ENCODE measurements around the gene TMEM151A.
"Not testable (repeated sequence)": the region's sequence is repeated elsewhere in the genome, so short reads cannot be mapped to it uniquely, and the experiment has no call there.

The TMEM151A gene

GRCh38 chr11:66267379-66268243 is 24.1 kb upstream of the TMEM151A start:
- peak; percentile 73 for DNase-seq

- peak; percentile 100 for DNase-seq
Measured at GRCh38 chr11:66268244-66268951, 23.3 kb upstream of the TMEM151A start, which contains the start of gene RAB1B. TSS of gene RAB1B (plus strand) at chr11:66268639. CDS start at chr11:66268680, 41 bp downstream.

- DNase-seq: no peak
Measured at GRCh38 chr11:66268952-66269905, 22.5 kb upstream of the TMEM151A start.

- DNase-seq: no peak
Measured at GRCh38 chr11:66271816-66272215, 19.9 kb upstream of the TMEM151A start.

- no peak for DNase-seq
Measured at GRCh38 chr11:66272596-66272995, 19.1 kb upstream of the TMEM151A start.

GRCh38 chr11:66274219-66274618 is 17.5 kb upstream of the TMEM151A start:
- no peak for DNase-seq

- no peak for DNase-seq
Measured at GRCh38 chr11:66275396-66275795, 16.3 kb upstream of the TMEM151A start.

GRCh38 chr11:66275984-66276612 is 15.6 kb upstream of the TMEM151A start:
- no peak for DNase-seq

GRCh38 chr11:66276619-66277018 is 15.1 kb upstream of the TMEM151A start:
- DNase-seq: not testable (repeated sequence)

GRCh38 chr11:66277064-66277463 is 14.6 kb upstream of the TMEM151A start:
- DNase-seq: not testable (repeated sequence)

- peak; percentile 33 for DNase-seq
Measured at GRCh38 chr11:66277471-66278362, 14.0 kb upstream of the TMEM151A start, which contains the start of gene CNIH2. TSS of gene CNIH2 (plus strand) at chr11:66278175. CDS start at chr11:66278457, 282 bp downstream.

- DNase-seq: no peak
Measured at GRCh38 chr11:66278363-66279091, 13.2 kb upstream of the TMEM151A start.

- DNase-seq: no peak
Measured at GRCh38 chr11:66279092-66279734, 12.5 kb upstream of the TMEM151A start.

GRCh38 chr11:66280428-66280827 is 11.3 kb upstream of the TMEM151A start:
- peak; percentile 24 for DNase-seq

GRCh38 chr11:66281001-66281400 is 10.7 kb upstream of the TMEM151A start:
- DNase-seq: no peak

- no peak for DNase-seq
Measured at GRCh38 chr11:66281776-66282467, 9.8 kb upstream of the TMEM151A start.

- peak; percentile 98 for DNase-seq
Measured at GRCh38 chr11:66282468-66283455, 8.9 kb upstream of the TMEM151A start.

Measured in NCI-H1092 (cell line).